Occipital lobe (tissue), 2 donors: ENCODE data around the gene PTPRN2. TPM values are rescaled to one million over a fixed set of nuclear protein-coding genes. Genes with fewer than 3 reads are reported as not detected.

ENCODE experiments used
- DNase-seq: peaks from one replicate; lab custom pipeline; 2025; lab: John Stamatoyannopoulos, UW
- total RNA-seq: library from RNA; depleted of rRNA; stranded (reverse); fragments of >200 nt; gene quantifications from one replicate; pipeline ENCODE4 v1.2.3, GENCODE V29; 2014

PTPRN2 gene
- total RNA-seq, 1 donor from 2014 or later, result 62.2 TPM

GRCh38 chr7:158576050-158576762 lies 11.4 kb downstream of the PTPRN2 start:
- no peak for DNase-seq

DNA sequence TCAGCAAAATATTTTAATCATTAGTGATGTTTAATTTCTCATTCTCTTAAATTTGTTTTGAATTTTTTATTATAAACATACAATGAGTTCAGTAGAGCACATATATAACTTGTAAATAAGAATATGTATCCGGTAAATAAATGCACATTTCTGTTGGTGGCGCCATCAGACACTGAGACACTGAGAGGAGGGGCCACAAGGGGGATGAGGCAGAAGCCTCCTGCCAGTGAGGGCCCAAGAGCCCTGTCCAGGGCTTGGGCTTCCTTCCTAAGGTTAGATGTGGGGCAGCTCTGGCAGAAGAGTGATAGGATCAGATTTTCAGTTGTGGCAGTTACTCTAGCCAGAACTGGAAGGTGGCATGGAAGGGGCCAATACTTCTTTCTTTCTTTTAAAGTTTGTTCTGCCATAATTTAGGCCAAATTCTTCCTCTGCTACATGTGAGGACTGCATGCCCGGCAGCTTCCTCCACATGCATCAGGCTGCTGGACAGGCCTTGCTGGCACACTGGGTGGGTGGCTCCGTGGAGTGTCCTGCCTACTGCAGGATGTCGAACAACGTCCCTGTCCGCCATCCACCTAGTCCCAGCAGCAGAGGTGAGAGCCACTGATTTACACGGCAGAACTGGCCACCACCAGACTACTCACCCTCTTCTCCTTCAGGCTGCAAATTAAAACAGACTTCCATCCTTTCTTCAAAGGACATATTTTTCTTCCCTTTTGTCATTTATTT lies 13.2 kb downstream of the PTPRN2 start:
- no peak for DNase-seq

DNA sequence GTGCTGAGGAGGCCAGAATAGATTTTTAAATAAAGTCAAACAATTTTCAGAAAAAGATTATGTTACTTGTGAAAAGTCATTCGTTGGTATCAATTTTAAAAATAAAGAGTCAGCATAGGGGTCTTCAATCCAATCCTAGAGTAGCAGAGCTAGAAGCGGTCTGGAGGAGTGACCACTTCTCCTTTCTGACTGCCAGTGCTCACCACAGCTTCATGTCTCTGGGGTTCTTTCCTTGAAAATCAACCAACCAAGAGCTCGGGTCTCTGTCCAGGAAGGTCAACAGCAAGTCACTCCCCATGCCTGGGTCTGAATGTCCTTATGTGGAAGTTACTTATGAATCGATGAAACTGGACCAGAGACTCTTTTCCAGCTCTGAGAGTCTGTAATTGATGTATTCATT lies 14.3 kb downstream of the PTPRN2 start:
- no peak for DNase-seq

GRCh38 chr7:158572000-158572828 lies 15.4 kb downstream of the PTPRN2 start:
- DNase-seq, result no peak

DNA sequence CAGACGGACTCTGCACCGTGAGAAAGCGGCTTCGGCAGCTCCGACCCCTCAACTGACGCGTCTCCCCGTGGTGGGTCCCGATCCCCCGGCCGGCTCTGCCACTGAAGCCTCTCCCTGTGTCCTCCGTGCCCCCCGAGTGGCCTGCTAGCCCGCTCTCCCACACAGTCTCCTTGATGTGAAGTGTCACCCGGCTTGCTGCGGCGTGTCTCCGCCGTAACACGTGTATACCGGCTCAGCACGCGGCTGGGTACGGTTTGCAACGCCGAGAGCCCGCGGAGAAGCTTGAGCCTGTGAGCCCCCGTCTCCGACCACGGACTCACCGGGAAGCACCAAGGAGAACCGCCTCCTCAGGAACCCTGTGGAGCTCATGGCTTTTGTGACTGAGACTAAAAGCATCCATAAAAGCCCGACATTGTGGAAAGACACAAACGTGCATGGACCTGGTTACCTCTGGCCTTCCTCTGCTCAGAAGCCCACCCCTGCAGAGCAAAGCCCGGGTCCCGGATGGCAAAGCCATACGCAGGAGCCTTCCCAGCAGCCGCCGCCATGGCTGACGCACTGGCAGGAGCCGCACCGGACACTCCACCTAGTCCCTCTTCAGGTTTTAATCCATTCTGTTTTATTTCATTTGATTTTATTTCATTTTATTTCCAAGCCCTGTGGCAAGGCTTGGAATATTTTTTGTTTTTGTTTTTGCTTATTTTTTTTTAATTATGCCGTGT lies 17.0 kb downstream of the PTPRN2 start:
- no peak for DNase-seq

GRCh38 chr7:158569858-158570323 lies 17.7 kb downstream of the PTPRN2 start:
- no peak for DNase-seq

DNA sequence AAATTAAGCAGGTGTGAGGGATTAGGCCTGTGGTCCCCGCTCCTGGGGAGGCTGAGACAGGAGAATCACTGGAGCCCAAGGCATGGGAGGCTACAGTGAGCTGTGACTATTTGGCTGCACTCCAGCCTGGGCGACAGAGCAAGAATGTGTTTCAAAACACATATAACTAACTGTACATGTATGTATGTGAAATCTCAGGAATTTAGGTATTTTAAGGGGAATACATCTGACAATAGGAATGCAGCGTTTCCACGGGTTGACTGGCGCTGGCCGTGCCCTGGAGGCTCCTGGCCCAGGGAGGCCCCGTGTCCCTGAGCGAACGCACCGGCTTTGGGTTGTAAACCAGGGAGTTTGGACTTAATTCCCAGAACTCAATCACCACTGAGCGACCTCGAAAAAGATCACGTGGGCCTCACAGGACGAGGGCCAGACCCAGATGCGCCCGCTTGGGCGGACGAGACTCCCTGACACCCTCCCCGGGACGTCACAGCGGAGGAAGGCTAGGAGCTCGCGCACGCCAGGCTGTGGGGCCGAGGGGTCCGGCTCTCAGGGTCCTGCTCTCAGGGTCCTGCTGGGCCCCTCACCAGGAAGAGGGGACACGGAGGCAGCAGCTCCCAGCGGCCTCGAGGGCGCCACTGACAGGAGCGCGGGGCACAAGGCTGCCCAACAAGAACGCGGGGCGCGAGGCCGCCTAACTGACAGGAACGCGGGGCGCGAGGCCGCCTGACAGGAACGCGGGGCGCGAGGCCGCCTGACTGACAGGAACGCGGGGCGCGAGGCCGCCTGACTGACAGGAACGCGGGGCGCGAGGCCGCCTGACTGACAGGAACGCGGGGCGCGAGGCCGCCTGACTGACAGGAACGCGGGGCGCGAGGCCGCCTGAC lies 18.4 kb downstream of the PTPRN2 start:
- no peak for DNase-seq

GRCh38 chr7:158567153-158567603 lies 20.4 kb downstream of the PTPRN2 start:
- DNase-seq, result no peak

- DNase-seq, result no peak
These were observed 23.0 kb downstream of the PTPRN2 start for GRCh38 chr7:158564663-158565035.

DNA sequence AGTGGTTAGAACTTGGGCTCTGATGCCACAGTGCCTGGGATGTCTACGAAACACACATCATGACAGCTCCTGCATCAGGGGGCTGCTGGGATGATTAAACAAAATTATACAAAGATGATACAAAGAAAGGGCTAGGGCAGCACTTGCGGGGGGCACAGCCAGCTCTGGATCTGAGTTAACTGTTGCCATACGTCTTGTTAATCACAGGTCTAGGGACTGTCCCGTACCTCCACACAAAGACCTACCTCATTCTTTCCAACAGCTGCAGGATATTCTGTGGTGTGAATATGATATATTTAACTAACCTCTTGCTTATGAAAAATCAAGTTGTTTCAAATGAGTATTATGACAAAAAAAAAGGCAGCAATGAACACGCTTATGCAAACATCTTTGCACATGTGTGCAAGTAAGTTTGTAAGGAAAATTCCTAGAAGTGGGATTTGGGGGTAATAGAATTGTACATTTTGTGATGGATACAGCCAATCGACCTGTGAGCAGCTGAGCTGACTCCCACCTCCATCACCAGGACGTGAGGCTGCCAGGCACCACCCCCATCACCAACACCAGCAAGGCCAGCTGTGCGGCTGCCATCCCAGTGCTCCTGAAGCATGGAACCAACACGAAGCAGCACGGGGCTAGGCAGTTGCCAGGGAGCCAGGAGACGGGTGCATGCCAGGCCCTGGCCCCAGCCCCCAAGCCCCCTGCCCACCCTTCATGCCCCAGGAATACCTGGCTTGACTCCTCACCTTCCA lies 23.5 kb downstream of the PTPRN2 start:
- DNase-seq, result no peak

- DNase-seq, result no peak
These were observed 24.6 kb downstream of the PTPRN2 start for GRCh38 chr7:158563051-158563450.

DNA sequence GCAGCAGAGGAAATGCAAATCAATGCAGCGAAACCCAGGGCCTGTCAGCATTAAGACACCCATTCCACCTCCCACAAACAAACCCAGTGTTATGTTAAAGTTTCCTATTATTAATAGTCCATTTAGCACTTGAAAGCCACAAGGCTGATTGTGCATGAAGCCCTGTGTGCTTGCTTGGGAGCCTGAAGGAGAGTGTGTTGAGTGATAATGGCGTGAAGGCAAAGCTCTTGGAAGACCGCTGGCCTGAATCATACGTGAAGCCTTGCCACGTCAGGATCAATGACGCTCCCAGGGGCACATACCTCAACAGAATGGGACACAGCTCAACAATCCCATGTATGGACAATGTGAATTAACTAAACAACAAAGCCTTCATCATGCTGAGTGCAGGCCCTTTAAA lies 25.1 kb downstream of the PTPRN2 start:
- DNase-seq, result no peak

GRCh38 chr7:158561659-158562058 lies 26.0 kb downstream of the PTPRN2 start:
- no peak for DNase-seq

- no peak for DNase-seq
These were observed 27.2 kb downstream of the PTPRN2 start for GRCh38 chr7:158560386-158560785.

DNA sequence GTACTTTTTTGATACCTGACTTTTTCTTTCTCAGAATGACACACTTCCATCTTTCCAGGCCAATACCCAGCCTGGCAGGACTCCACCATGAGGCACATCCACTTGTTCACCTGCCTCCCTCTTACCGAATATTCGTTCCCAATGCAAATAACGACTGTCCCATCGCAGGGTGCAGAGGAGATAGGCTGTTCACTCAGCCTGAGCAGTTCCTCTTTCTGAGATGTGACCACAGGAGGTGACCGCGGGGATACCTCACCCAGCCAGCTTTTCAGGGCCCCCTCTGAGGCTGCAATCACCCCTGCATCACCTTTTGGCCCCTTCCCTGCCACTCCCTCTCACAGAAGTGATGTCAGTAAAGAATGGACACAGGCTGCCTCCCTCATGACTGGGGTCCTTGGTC lies 28.3 kb downstream of the PTPRN2 start:
- no peak for DNase-seq

DNA sequence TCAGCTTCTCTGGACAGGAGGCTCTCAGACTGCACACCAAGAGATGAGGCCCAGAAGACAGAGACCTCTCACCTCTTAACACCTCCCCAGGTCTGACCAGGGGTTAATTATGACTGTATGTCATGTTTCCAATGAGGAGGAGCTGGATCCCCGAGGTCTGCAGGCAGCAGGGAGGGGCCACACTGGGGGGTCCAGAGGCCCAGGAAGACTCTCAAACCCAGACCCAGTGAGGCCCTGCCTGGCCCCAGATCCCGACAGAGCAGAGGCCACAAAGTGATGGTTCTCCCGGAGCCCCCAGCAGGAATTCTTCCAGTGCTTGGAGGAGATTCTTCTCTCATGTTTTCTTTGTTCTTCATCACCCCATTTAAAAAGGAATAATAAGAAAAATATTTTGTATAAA lies 28.8 kb downstream of the PTPRN2 start:
- DNase-seq, result no peak

- no peak for DNase-seq
These were observed 30.2 kb downstream of the PTPRN2 start for GRCh38 chr7:158557441-158557755.

- DNase-seq, result no peak
These were observed 30.7 kb downstream of the PTPRN2 start for GRCh38 chr7:158556721-158557440.

DNA sequence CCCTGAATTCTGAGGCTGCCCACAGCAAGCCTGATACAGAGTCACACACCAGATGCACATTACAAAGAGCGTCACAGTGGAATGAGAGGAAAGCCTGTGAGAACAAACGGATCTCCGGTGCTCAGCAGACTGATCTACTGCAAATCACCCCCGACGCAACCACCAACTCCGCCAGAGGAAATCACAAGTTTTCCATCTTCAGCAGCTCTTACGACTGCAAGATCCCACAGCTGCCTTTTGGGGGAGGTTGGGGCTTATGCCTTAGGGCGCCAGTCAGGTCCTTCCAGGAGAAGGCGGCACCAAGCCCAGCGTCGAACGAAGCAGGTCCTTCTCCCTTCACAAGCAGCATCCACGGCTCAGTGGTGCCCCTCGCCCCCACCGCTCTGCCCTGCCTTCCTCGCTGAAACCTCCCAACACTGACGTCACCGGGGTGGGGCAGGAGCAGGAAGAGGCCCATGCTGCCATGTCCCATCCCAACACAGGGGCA lies 32.5 kb downstream of the PTPRN2 start:
- DNase-seq, result no peak
